CD14-positive monocyte (primary cell): Measurements from ENCODE around the gene FAHD2B. TPM values are rescaled to one million over a fixed set of nuclear protein-coding genes. Genes with fewer than 3 reads are reported as not detected.
"Not testable (repeated sequence)": the region's sequence is repeated elsewhere in the genome, so short reads cannot be mapped to it uniquely, and the experiment has no call there.

Source experiments
- DNase-seq, 3 donors: peaks; one replicate each; pipeline ENCODE4 v3.0.0-alpha.2; 2011 to 2022
- H2AFZ ChIP-seq: 2 replicates; pipeline ENCODE4 v1.6.0; 2012; ENCODE audit warnings: mild to moderate bottlenecking, low read depth, low read length, inconsistent platforms; ENCODE audit not compliant: insufficient read depth, poor library complexity, severe bottlenecking
- H3K27ac ChIP-seq, 2 donors: 1 replicate in 1 of 2; 2 replicates in 1 of 2; pipeline ENCODE4 v1.5.1; 2012 to 2013; ENCODE audit warnings: low read length in 2 of 2, control low read depth in 1 of 2, inconsistent platforms in 1 of 2, low read depth in 1 of 2, mild to moderate bottlenecking in 1 of 2
- H3K27me3 ChIP-seq, 2 donors: one replicate each; pipeline versions ENCODE4 v1.6.0 to v1.6.1; 2011 to 2013; ENCODE audit warnings: low read length in 2 of 2; ENCODE audit not compliant: control insufficient read depth in 2 of 2, insufficient read depth in 2 of 2
- H3K36me3 ChIP-seq, 2 donors: replicated peaks in 1 of 2; 1 replicate in 1 of 2; 2 replicates in 1 of 2; pipeline versions ENCODE4 v1.5.1 to v1.6.1; 2012 to 2013; ENCODE audit warnings: low read length in 2 of 2, control low read depth in 1 of 2, inconsistent platforms in 1 of 2, mild to moderate bottlenecking in 1 of 2; ENCODE audit not compliant: insufficient read depth in 2 of 2, control insufficient read depth in 1 of 2
- H3K4me1 ChIP-seq, 2 donors: 1 replicate in 1 of 2; 2 replicates in 1 of 2; pipeline versions ENCODE4 v1.5.1 to v1.6.1; 2012 to 2013; ENCODE audit warnings: low read length in 2 of 2, control low read depth in 1 of 2, inconsistent platforms in 1 of 2, mild to moderate bottlenecking in 1 of 2, moderate library complexity in 1 of 2; ENCODE audit not compliant: insufficient read depth in 2 of 2, control insufficient read depth in 1 of 2
- H3K4me2 ChIP-seq: replicated peaks from 2 replicates; pipeline ENCODE3; 2012; ENCODE audit warnings: low read length, moderate library complexity, mild to moderate bottlenecking; ENCODE audit not compliant: poor library complexity, severe bottlenecking; ENCODE audit errors: extremely low read depth
- H3K4me3 ChIP-seq, 3 experiments: fragments of 200-600 bp in 1 of 3; sonication (generic) in 1 of 3; replicated peaks in 1 of 3; 1 replicate in 2 of 3; 2 replicates in 1 of 3; pipeline ENCODE4 v1.5.1; 2011 to 2013; ENCODE audit warnings: low read length in 3 of 3, mild to moderate bottlenecking in 3 of 3, control low read depth in 2 of 3, low read depth in 2 of 3, inconsistent platforms in 1 of 3, moderate library complexity in 1 of 3
- H3K79me2 ChIP-seq: 2 replicates; pipeline ENCODE4 v1.6.0; 2012; ENCODE audit warnings: mild to moderate bottlenecking, control low read depth, inconsistent platforms, low read length, moderate library complexity; ENCODE audit not compliant: insufficient read depth
- H3K9ac ChIP-seq: 2 replicates; pipeline ENCODE4 v1.6.0; 2017; ENCODE audit warnings: low read length, mild to moderate bottlenecking; ENCODE audit not compliant: insufficient read depth, poor library complexity, severe bottlenecking
- H3K9me3 ChIP-seq, 2 donors: replicated peaks in 1 of 2; 1 replicate in 1 of 2; 2 replicates in 1 of 2; pipeline versions ENCODE4 v1.5.1 to v1.6.1; 2012 to 2013; ENCODE audit warnings: low read length in 2 of 2, control low read depth in 1 of 2; ENCODE audit not compliant: control insufficient read depth in 1 of 2, insufficient read depth in 1 of 2
- H4K20me1 ChIP-seq: 2 replicates; pipeline ENCODE4 v1.6.0; 2012; ENCODE audit warnings: mild to moderate bottlenecking, low read length, control low read depth, moderate library complexity; ENCODE audit not compliant: insufficient read depth
- H3K27ac Mint-ChIP-seq, 7 donors: one replicate each; pipeline ENCODE4 v1.8.0; 2020; ENCODE audit warnings: mild to moderate bottlenecking in 7 of 7, mixed read lengths in 7 of 7, moderate library complexity in 6 of 7, inconsistent platforms in 2 of 7
- H3K27me3 Mint-ChIP-seq, 3 donors: one replicate each; pipeline ENCODE4 v1.8.0; 2021 to 2022; ENCODE audit warnings: low read depth in 3 of 3, mild to moderate bottlenecking in 3 of 3, mixed read lengths in 3 of 3, moderate library complexity in 3 of 3, inconsistent platforms in 1 of 3
- H3K36me3 Mint-ChIP-seq, 2 donors: one replicate each; pipeline ENCODE4 v1.8.0; 2020; ENCODE audit warnings: mixed read lengths in 2 of 2, inconsistent platforms in 1 of 2, mild to moderate bottlenecking in 1 of 2
- H3K4me1 Mint-ChIP-seq: one replicate; pipeline ENCODE4 v1.8.0; 2020; ENCODE audit warnings: mild to moderate bottlenecking, mixed read lengths
- H3K4me3 Mint-ChIP-seq, 2 donors: one replicate each; pipeline ENCODE4 v1.8.0; 2020; ENCODE audit warnings: mild to moderate bottlenecking in 2 of 2, mixed read lengths in 2 of 2, moderate library complexity in 1 of 2
- H3K9me3 Mint-ChIP-seq, 7 donors: one replicate each; pipeline ENCODE4 v1.8.0; 2020 to 2022; ENCODE audit warnings: mixed read lengths in 7 of 7, mild to moderate bottlenecking in 6 of 7, moderate library complexity in 6 of 7, inconsistent platforms in 2 of 7
- WGBS: methylation state at CpG from one replicate; pipeline ENCODE4 v1.1.5; 2013; ENCODE audit warnings: missing lambda C conversion rate; ENCODE audit not compliant: insufficient coverage; 5-methylcytosine and 5-hydroxymethylcytosine counted together
- intact Hi-C, 2 donors: fragments of 100-400 bp; cut with micrococcal nuclease; formaldehyde crosslinking; loops; one replicate each; pipeline versions ENCODE4 v1.15.0 to v1.15.1; 2023
- polyA plus RNA-seq, 3 donors: library from polyadenylated mRNA; depleted of rRNA in 1 of 3; unstranded in 2 of 3; stranded (reverse) in 1 of 3; fragments of 300-500 nt in 2 of 3; fragments of >200 nt in 1 of 3; fragmentation: Illumina TruSeq in 2 of 3; gene quantifications; 1 replicate in 2 of 3; 2 replicates in 1 of 3; pipeline ENCODE4 v1.2.3, GENCODE V29; 2012 to 2021
- TF ChIP-seq, protein P1 (sequence below): fragments of 200-600 bp; IDR thresholded peaks from one replicate; pipeline ENCODE4 v1.8.0; 2022; ENCODE audit warnings: antibody characterized with exemption, mild to moderate bottlenecking

Gene FAHD2B
- polyA plus RNA-seq, 3 donors = 0.39 to 0.57 (median 0.40) TPM

DNA sequence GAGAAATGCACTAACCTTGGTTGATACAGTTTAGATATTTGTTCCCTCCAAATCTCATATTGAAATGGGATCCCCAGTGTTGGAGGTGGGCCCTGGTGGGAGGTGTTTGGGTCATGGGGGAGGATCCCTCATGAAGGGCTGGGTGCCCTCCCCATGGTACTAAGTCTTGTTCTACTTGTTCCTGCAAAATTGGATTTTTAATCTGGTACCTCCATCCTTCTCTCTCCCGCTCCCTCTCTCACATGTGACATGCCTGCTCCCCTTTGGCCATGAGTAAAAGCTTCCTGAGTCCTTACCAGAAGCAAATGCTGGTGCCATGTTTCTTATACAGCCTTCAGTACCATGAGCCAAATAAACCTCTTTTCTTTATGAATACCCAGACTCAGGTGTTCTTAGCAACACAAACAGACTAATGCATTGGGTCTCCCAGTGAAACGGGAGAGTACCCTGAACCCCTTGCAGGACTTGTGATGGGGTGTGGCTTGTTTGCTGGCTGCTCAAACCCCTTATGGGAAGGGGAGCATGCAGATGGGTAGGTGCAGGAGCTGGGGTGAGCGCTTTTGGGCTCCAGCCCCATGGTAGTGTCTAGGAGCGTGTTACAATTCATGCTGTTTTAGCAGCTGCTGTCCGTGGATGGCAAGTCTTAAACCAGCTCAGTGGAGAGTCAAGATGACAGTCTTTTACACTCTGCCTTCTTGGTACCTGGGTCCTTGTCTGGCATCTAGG, 27.2 kb downstream of the FAHD2B start:
- H4K20me1 ChIP-seq = no peaks in the 10 kb centered on the region
- peaks cover 7 to 8% (median 7%) of the 10 kb centered on the region in 3 donors for H3K27me3 Mint-ChIP-seq
- no peaks in the 10 kb centered on the region for H3K36me3 ChIP-seq
- TF ChIP-seq, protein P1, sequence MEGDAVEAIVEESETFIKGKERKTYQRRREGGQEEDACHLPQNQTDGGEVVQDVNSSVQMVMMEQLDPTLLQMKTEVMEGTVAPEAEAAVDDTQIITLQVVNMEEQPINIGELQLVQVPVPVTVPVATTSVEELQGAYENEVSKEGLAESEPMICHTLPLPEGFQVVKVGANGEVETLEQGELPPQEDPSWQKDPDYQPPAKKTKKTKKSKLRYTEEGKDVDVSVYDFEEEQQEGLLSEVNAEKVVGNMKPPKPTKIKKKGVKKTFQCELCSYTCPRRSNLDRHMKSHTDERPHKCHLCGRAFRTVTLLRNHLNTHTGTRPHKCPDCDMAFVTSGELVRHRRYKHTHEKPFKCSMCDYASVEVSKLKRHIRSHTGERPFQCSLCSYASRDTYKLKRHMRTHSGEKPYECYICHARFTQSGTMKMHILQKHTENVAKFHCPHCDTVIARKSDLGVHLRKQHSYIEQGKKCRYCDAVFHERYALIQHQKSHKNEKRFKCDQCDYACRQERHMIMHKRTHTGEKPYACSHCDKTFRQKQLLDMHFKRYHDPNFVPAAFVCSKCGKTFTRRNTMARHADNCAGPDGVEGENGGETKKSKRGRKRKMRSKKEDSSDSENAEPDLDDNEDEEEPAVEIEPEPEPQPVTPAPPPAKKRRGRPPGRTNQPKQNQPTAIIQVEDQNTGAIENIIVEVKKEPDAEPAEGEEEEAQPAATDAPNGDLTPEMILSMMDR = no peak
- no peaks in the 10 kb centered on the region for H3K4me1 ChIP-seq
- no peak overlapping the region for H3K4me3 Mint-ChIP-seq
- no peaks in the 10 kb centered on the region for H3K4me1 Mint-ChIP-seq
- no peak overlapping the region for H2AFZ ChIP-seq
- no peak overlapping the region for H3K4me3 ChIP-seq
- no peak overlapping the region for H3K4me2 ChIP-seq
- no peak overlapping the region for H3K27ac Mint-ChIP-seq
- no peak for DNase-seq
- H3K79me2 ChIP-seq = no peaks in the 10 kb centered on the region
- WGBS = 96% methylated on average over 5 of the region's 5 CpGs
- no peak overlapping the region for H3K27ac ChIP-seq
- no peaks in the 10 kb centered on the region for H3K9me3 ChIP-seq
- intact Hi-C loops = no loop called here
- peaks cover 0 to 12% (median 2%) of the 10 kb centered on the region in 7 donors for H3K9me3 Mint-ChIP-seq
- no peaks in the 10 kb centered on the region for H3K36me3 Mint-ChIP-seq
- no peaks in the 10 kb centered on the region for H3K27me3 ChIP-seq
- no peak overlapping the region for H3K9ac ChIP-seq

DNA sequence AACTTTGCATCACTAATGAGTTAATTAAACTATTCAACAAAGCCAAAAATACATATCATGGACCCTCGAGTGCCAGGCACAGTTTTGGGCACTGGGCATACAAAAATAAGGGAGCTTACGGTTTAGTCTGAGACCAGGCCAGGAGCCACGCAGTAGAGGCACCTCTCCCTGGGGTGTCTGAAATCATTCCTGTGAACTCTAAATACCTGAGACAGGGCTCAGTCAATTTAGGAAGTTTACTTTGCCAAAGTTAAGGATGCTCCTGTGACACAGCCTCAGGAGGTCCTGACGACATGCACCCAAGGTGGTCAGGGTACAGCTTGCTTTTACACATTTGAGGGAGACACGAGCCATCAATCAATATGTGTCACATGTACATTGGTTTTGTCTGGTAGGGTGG, 28.7 kb downstream of the FAHD2B start:
- not testable (repeated sequence) for H4K20me1 ChIP-seq, H3K4me2 ChIP-seq

DNA sequence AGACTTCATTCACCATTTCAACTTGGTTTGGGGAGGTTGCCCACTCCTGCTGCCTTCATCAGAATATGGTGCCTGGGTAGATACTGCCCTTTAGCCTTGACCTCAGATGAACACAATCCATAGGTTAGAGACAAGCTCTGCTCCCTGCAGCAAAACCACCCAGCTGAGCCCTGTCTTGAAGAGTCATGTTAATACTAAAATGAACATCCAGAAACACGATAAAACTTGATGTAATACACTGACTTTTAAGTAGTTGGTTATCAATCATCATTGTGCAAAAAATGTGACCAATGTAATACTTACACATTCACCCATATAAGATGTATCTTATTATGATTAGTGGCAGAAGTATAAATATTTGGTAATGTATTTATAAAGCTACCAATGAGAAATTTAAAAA, 32.7 kb downstream of the FAHD2B start:
- intact Hi-C loops, H3K27me3 Mint-ChIP-seq, H3K4me2 ChIP-seq, H3K4me3 ChIP-seq, H3K4me3 Mint-ChIP-seq, H3K27ac Mint-ChIP-seq, DNase-seq, H3K4me1 ChIP-seq, H3K9me3 ChIP-seq, H3K36me3 Mint-ChIP-seq, H2AFZ ChIP-seq, H3K27ac ChIP-seq, H3K36me3 ChIP-seq, H3K79me2 ChIP-seq, H4K20me1 ChIP-seq, H3K9ac ChIP-seq, H3K9me3 Mint-ChIP-seq, H3K27me3 ChIP-seq, H3K4me1 Mint-ChIP-seq: not testable (repeated sequence)
- no CpG with 5 or more reads among the region's 1 CpG for WGBS

More for the DNA sequence above, 28.7 kb downstream of the FAHD2B start:
- H3K4me1 Mint-ChIP-seq, H3K27ac ChIP-seq, intact Hi-C loops, H3K36me3 ChIP-seq, H3K4me1 ChIP-seq, H3K36me3 Mint-ChIP-seq, H3K9ac ChIP-seq, H3K27me3 ChIP-seq, H2AFZ ChIP-seq, H3K4me3 ChIP-seq, DNase-seq, H3K79me2 ChIP-seq, H3K4me3 Mint-ChIP-seq, H3K27ac Mint-ChIP-seq, H3K9me3 ChIP-seq, H3K27me3 Mint-ChIP-seq: not testable (repeated sequence)
- 92% methylated on average over 2 of the region's 5 CpGs for WGBS
- H3K9me3 Mint-ChIP-seq = peaks cover 0 to 12% (median 2%) of the 10 kb centered on the region in 7 donors

DNA sequence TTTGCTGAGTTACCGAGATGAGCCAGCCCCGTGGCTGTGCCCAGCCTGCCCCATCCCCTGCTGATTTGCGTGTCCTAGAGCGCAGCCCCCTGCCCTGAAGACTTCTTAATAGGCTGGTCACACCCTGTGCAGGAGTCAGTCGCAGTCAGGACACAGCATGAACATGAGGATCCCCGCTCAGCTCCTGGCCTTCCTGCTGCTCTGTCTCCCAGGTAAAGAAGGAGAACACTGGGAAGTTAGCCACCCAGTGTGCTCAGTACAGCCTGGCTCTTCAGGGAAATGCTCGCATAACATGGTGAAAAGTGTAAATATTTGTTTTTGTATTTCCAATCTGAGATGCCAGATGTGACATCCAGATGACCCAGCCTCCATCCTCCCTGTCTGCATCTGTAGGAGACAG, 34.9 kb downstream of the FAHD2B start:
- H3K79me2 ChIP-seq, intact Hi-C loops, H3K4me2 ChIP-seq, DNase-seq, H3K27ac Mint-ChIP-seq, H3K9ac ChIP-seq, H2AFZ ChIP-seq, H3K36me3 ChIP-seq, H3K4me3 ChIP-seq, H3K4me1 Mint-ChIP-seq, H3K36me3 Mint-ChIP-seq, H3K9me3 Mint-ChIP-seq, H3K4me1 ChIP-seq, H3K9me3 ChIP-seq, H3K27ac ChIP-seq, H4K20me1 ChIP-seq, H3K4me3 Mint-ChIP-seq, H3K27me3 Mint-ChIP-seq, H3K27me3 ChIP-seq: not testable (repeated sequence)
- 77% methylated on average over 4 of the region's 7 CpGs for WGBS
